H1 (cell line): ENCODE results near the gene URM1. TPM values are rescaled to one million over a fixed set of nuclear protein-coding genes. Genes with fewer than 3 reads are reported as not detected.

Experiments used
- CTCF ChIA-PET: fragments of 300-600 bp; sonication (Branson Sonifier 250); formaldehyde crosslinking; loops from one replicate; lab custom pipeline; 2021; ENCODE audit not compliant: partially characterized antibody; lab: Charles Lee
- POLR2A ChIA-PET: fragments of 300-600 bp; sonication (Branson Sonifier 250); formaldehyde crosslinking; loops from one replicate; lab custom pipeline; 2021; ENCODE audit warnings: inconsistent platforms; ENCODE audit not compliant: partially characterized antibody; lab: Charles Lee
- DNase-seq, 2 experiments: peaks; one replicate each; pipeline versions ENCODE4 v3.0.0 to v3.0.0-alpha.2; 2010 to 2022; ENCODE audit warnings: low spot score in 2 of 2, low read depth in 1 of 2, mixed read lengths in 1 of 2
- FAIRE-seq: peaks from 2 replicates; lab custom pipeline; 2011; peaks lifted over from hg19 to GRCh38; lab: Jason Lieb, UNC
- H2AFZ ChIP-seq: 2 replicates; pipeline ENCODE4 v1.8.1; 2012; ENCODE audit warnings: low read length, inconsistent platforms
- H2AK5ac ChIP-seq: 2 replicates; pipeline ENCODE4 v1.6.1; 2013; ENCODE audit warnings: low read depth, low read length
- H2BK120ac ChIP-seq: replicated peaks from 2 replicates; pipeline ENCODE3; 2013; ENCODE audit warnings: low read depth, low read length, inconsistent platforms
- H2BK12ac ChIP-seq: 2 replicates; pipeline ENCODE4 v1.6.1; 2013; ENCODE audit warnings: low read depth, low read length
- H2BK15ac ChIP-seq: 2 replicates; pipeline ENCODE4 v1.6.1; 2013; ENCODE audit warnings: low read length
- H2BK20ac ChIP-seq: 2 replicates; pipeline ENCODE4 v1.6.1; 2013; ENCODE audit warnings: low read length
- H2BK5ac ChIP-seq: 2 replicates; pipeline ENCODE4 v1.6.1; 2013; ENCODE audit warnings: low read depth, low read length
- H3K14ac ChIP-seq: 2 replicates; pipeline ENCODE4 v1.6.1; 2013; ENCODE audit warnings: inconsistent platforms; ENCODE audit not compliant: insufficient read length
- H3K18ac ChIP-seq: 2 replicates; pipeline ENCODE4 v1.6.1; 2013; ENCODE audit warnings: low read length; ENCODE audit errors: extremely low read depth
- H3K23ac ChIP-seq: 2 replicates; pipeline ENCODE4 v1.6.1; 2013; ENCODE audit warnings: inconsistent platforms; ENCODE audit not compliant: insufficient read length
- H3K23me2 ChIP-seq: 2 replicates; pipeline ENCODE4 v1.6.1; 2013; ENCODE audit warnings: low read depth, low read length
- H3K27ac ChIP-seq: 2 replicates; pipeline ENCODE4 v1.6.1; 2011; ENCODE audit warnings: low read depth, low read length, inconsistent platforms
- H3K27me3 ChIP-seq, 4 experiments: replicated peaks in 1 of 4; 1 replicate in 1 of 4; 2 replicates in 3 of 4; pipeline versions ENCODE4 v1.6.1 to v1.8.1; 2011 to 2013; ENCODE audit warnings: low read length in 3 of 4, mild to moderate bottlenecking in 3 of 4, inconsistent platforms in 2 of 4, mixed read lengths in 2 of 4, moderate library complexity in 1 of 4; ENCODE audit not compliant: control insufficient read depth in 3 of 4, insufficient read depth in 3 of 4; ENCODE audit errors: extremely low read depth in 1 of 4
- H3K36me3 ChIP-seq, 4 experiments: 2 replicates each; pipeline versions ENCODE4 v1.6.1 to v1.8.1; 2011 to 2013; ENCODE audit warnings: mild to moderate bottlenecking in 4 of 4, low read length in 3 of 4, moderate library complexity in 2 of 4, control low read depth in 1 of 4, inconsistent platforms in 1 of 4; ENCODE audit not compliant: insufficient read depth in 4 of 4, control insufficient read depth in 2 of 4
- H3K4ac ChIP-seq: replicated peaks from 2 replicates; pipeline ENCODE3; 2013; ENCODE audit warnings: low read length, low read depth, mixed read lengths, inconsistent platforms; ENCODE audit not compliant: insufficient read length
- H3K4me1 ChIP-seq, 4 experiments: replicated peaks in 1 of 4; 1 replicate in 1 of 4; 2 replicates in 3 of 4; pipeline versions ENCODE4 v1.6.1 to v1.8.1; 2011 to 2013; ENCODE audit warnings: low read length in 3 of 4, inconsistent platforms in 2 of 4, mixed read lengths in 1 of 4; ENCODE audit not compliant: insufficient read depth in 4 of 4, control insufficient read depth in 3 of 4
- H3K4me2 ChIP-seq, 2 experiments: 2 replicates each; pipeline versions ENCODE4 v1.6.1 to v1.8.1; 2011 to 2013; ENCODE audit warnings: low read depth in 2 of 2, low read length in 2 of 2, control low read depth in 1 of 2, inconsistent platforms in 1 of 2, mild to moderate bottlenecking in 1 of 2; ENCODE audit not compliant: insufficient read depth in 1 of 2
- H3K4me3 ChIP-seq, 4 experiments: fragments of 200-600, 300-600 bp in 1 of 4; sonication (generic), shearing (Covaris generic), sonication (Bioruptor Twin) in 1 of 4; 2 replicates each; pipeline versions ENCODE4 v1.5.1 to v1.8.1; 2011 to 2016; ENCODE audit warnings: low read length in 4 of 4, low read depth in 3 of 4, control low read depth in 2 of 4, inconsistent platforms in 2 of 4, mild to moderate bottlenecking in 2 of 4, mixed read lengths in 1 of 4, moderate library complexity in 1 of 4; ENCODE audit not compliant: insufficient read depth in 2 of 4; ENCODE audit errors: extremely low read depth in 1 of 4
- H3K56ac ChIP-seq: replicated peaks from 2 replicates; pipeline ENCODE3; 2013; ENCODE audit warnings: low read depth, mild to moderate bottlenecking, mixed read lengths, low read length, inconsistent platforms; ENCODE audit not compliant: insufficient read length
- H3K79me1 ChIP-seq: 2 replicates; pipeline ENCODE4 v1.6.1; 2013; ENCODE audit warnings: low read depth, low read length, control low read depth
- H3K79me2 ChIP-seq, 2 experiments: 2 replicates each; pipeline versions ENCODE4 v1.6.1 to v1.8.1; 2012 to 2013; ENCODE audit warnings: low read length in 2 of 2, mild to moderate bottlenecking in 2 of 2, inconsistent platforms in 1 of 2; ENCODE audit not compliant: insufficient read depth in 2 of 2, control insufficient read depth in 1 of 2
- H3K9ac ChIP-seq, 4 experiments: replicated peaks in 1 of 4; 1 replicate in 1 of 4; 2 replicates in 3 of 4; pipeline versions ENCODE4 v1.6.1 to v1.8.1; 2011 to 2013; ENCODE audit warnings: low read depth in 3 of 4, low read length in 3 of 4, control low read depth in 2 of 4, mild to moderate bottlenecking in 2 of 4, moderate library complexity in 2 of 4, inconsistent platforms in 1 of 4; ENCODE audit errors: extremely low read depth in 1 of 4
- H3K9me3 ChIP-seq, 2 experiments: 2 replicates each; pipeline versions ENCODE4 v1.6.1 to v1.8.1; 2012 to 2013; ENCODE audit warnings: mild to moderate bottlenecking in 2 of 2, moderate library complexity in 2 of 2, control low read depth in 1 of 2, inconsistent platforms in 1 of 2, low read depth in 1 of 2, low read length in 1 of 2, mixed read lengths in 1 of 2; ENCODE audit not compliant: insufficient read depth in 2 of 2
- H4K20me1 ChIP-seq, 2 experiments: replicated peaks in 1 of 2; 2 replicates each; pipeline versions ENCODE3 to v1.8.1; 2011 to 2013; ENCODE audit warnings: inconsistent platforms in 2 of 2, low read length in 2 of 2, mild to moderate bottlenecking in 1 of 2; ENCODE audit not compliant: insufficient read depth in 2 of 2, control insufficient read depth in 1 of 2
- H4K5ac ChIP-seq: 2 replicates; pipeline ENCODE4 v1.6.1; 2013; ENCODE audit warnings: low read length, low read depth, mixed read lengths, inconsistent platforms; ENCODE audit not compliant: insufficient read length
- H4K8ac ChIP-seq: 2 replicates; pipeline ENCODE4 v1.8.0; 2013; ENCODE audit warnings: mild to moderate bottlenecking, moderate library complexity, low read length, inconsistent platforms; ENCODE audit not compliant: insufficient read depth; ENCODE audit errors: extremely low read depth
- H4K91ac ChIP-seq: replicated peaks from 2 replicates; pipeline ENCODE3; 2013; ENCODE audit warnings: low read length, mixed read lengths, inconsistent platforms; ENCODE audit not compliant: insufficient read length
- BACH1 ChIP-seq: IDR thresholded peaks from 2 replicates; pipeline ENCODE4 v1.6.1; 2012; ENCODE audit warnings: low read length, improper control_type of control experiment
- EP300 ChIP-seq, 2 experiments: IDR thresholded peaks; 1 replicate in 1 of 2; 2 replicates in 1 of 2; pipeline ENCODE4 v1.6.1; 2011 to 2012; ENCODE audit warnings: low read depth in 2 of 2, low read length in 2 of 2, mild to moderate bottlenecking in 2 of 2, borderline replicate concordance in 1 of 2, inconsistent platforms in 1 of 2, moderate library complexity in 1 of 2
- GABPA ChIP-seq: IDR thresholded peaks from 2 replicates; pipeline ENCODE4 v1.6.1; 2011; ENCODE audit warnings: mild to moderate bottlenecking, low read length, moderate library complexity, borderline replicate concordance; ENCODE audit not compliant: insufficient read depth
- JUN ChIP-seq: IDR thresholded peaks from 2 replicates; pipeline ENCODE4 v1.6.1; 2011; ENCODE audit warnings: low read depth, mild to moderate bottlenecking, improper control_type of control experiment, low read length
- POLR2A ChIP-seq, 2 experiments: IDR thresholded peaks; 1 replicate in 1 of 2; 2 replicates in 1 of 2; pipeline ENCODE4 v1.6.1; 2011; ENCODE audit warnings: low read depth in 2 of 2, low read length in 2 of 2, mild to moderate bottlenecking in 2 of 2; ENCODE audit errors: control extremely low read depth in 1 of 2
- RBBP5 ChIP-seq: IDR thresholded peaks from 2 replicates; pipeline ENCODE4 v1.7.1; 2012; ENCODE audit warnings: low read depth, mild to moderate bottlenecking, inconsistent platforms, low read length, moderate library complexity, borderline replicate concordance
- RFX5 ChIP-seq: IDR thresholded peaks from 2 replicates; pipeline ENCODE4 v1.6.1; 2011; ENCODE audit warnings: low read depth, low read length, improper control_type of control experiment, borderline replicate concordance
- SIX5 ChIP-seq: IDR thresholded peaks from 2 replicates; pipeline ENCODE4 v1.6.1; 2011; ENCODE audit warnings: mild to moderate bottlenecking, low read depth, low read length
- WGBS, 2 experiments: shearing (Covaris generic) in 1 of 2; methylation state at CpG; one replicate each; pipeline versions ENCODE4 v1.1.6 to v1.1.7; 2013 to 2015; ENCODE audit warnings: low lambda C conversion rate in 2 of 2, mixed read lengths in 2 of 2, inconsistent platforms in 1 of 2, low coverage in 1 of 2, missing lambda C conversion rate in 1 of 2; ENCODE audit not compliant: insufficient replicate concordance in 2 of 2, insufficient coverage in 1 of 2, insufficient read length in 1 of 2; ENCODE audit errors: extremely low coverage in 1 of 2, missing lambda C conversion rate in 1 of 2; 5-methylcytosine and 5-hydroxymethylcytosine counted together
- polyA plus RNA-seq, 7 experiments: library from polyadenylated mRNA; depleted of rRNA in 3 of 7; stranded (reverse) in 5 of 7; unstranded in 2 of 7; fragments of >200 nt in 5 of 7; fragments of 200-250 nt in 2 of 7; gene quantifications; 1 replicate in 5 of 7; 2 replicates in 1 of 7; 4 replicates in 1 of 7; pipeline versions ENCODE4 v1.2.1 to v1.2.3, GENCODE V29; 2011 to 2013; ENCODE audit warnings: missing spikeins in 2 of 7, mixed read lengths in 2 of 7
- total RNA-seq: library from RNA; stranded (reverse); fragmentation: NEBNext Ultra II Directional; extraction: Animal tissue kit (Norgen Biotek cat#: 25700); gene quantifications from 2 replicates; pipeline ENCODE4 v1.2.1, GENCODE V29; 2021

URM1 gene
- total and polyA plus RNA-seq, 2 of the 8 experiments (the other 6 are each of a cell fraction or from before 2014, with no cell fraction given): 58.3 to 62.3 TPM

GRCh38 chr9:128396970-128397613 is 25.9 kb downstream of the URM1 start:
- H3K4me1 ChIP-seq: peaks cover 9 to 28% (median 21%) of the 10 kb centered on the region in 4 experiments
- DNase-seq (peak in 1 of 2 experiments; percentile 57), FAIRE-seq (peak; percentile 81)
- no peak overlapping the region for H3K18ac ChIP-seq
- H3K23ac ChIP-seq: no peak overlapping the region
- H3K36me3 ChIP-seq: no peaks in the 10 kb centered on the region
- H2BK120ac ChIP-seq: no peak overlapping the region
- no peak overlapping the region for H2BK5ac ChIP-seq
- H3K4me3 ChIP-seq: no peak overlapping the region
- peaks cover 14 to 31% of the 10 kb centered on the region in 2 experiments for H4K20me1 ChIP-seq
- peak overlapping the region; percentile 10 to 17; a peak in 2 of 4 replicates for H3K4me2 ChIP-seq
- peaks cover 85 to 100% (median 96%) of the 10 kb centered on the region in 4 experiments for H3K27me3 ChIP-seq
- ChIA-PET POLR2A (interaction anchor here (0.7 to 13.1 kb wide), 6 partner anchors 10 to 34 kb away, joined by 3 to 92 read pairs (median 14); partner anchors contain the start of genes CERCAM and URM1), CTCF (interaction anchor here (1.1 to 21.9 kb wide), 9 partner anchors 10 to 145 kb away, joined by 3 to 323 read pairs (median 7); partner anchors contain the start of gene URM1)
- H2BK20ac ChIP-seq: no peak overlapping the region
- H3K79me2 ChIP-seq: no peaks in the 10 kb centered on the region
- H4K5ac ChIP-seq: no peak overlapping the region
- peaks cover 5% of the 10 kb centered on the region for H3K23me2 ChIP-seq
- no peak overlapping the region; the same call in none of the 2 replicates for H4K8ac ChIP-seq
- H3K56ac ChIP-seq: no peak overlapping the region
- no peaks in the 10 kb centered on the region for H3K9me3 ChIP-seq
- H2BK15ac ChIP-seq: no peak overlapping the region
- H3K9ac ChIP-seq: no peak overlapping the region
- H3K27ac ChIP-seq: no peak overlapping the region
- no peaks in the 10 kb centered on the region for H3K79me1 ChIP-seq
- H2BK12ac ChIP-seq: no peak overlapping the region
- no peak overlapping the region for H2AK5ac ChIP-seq
- H4K91ac ChIP-seq: no peak overlapping the region
- H3K14ac ChIP-seq: no peak overlapping the region
- H3K4ac ChIP-seq: no peak overlapping the region
- WGBS, 2 experiments: 12% methylated on average over 19 of the region's 19 CpGs; no CpG with 5 or more reads in 1 of the 2 experiments
- H2AFZ ChIP-seq: no peak overlapping the region
- TF ChIP-seq RFX5 (no peak), GABPA (no peak), SIX5 (no peak), JUN (no peak), POLR2A (IDR thresholded peaks at IDR 0.05; ENCODE audit: control extremely low read depth in 1 of 2, low read depth in 2 of 2, low read length in 2 of 2) (no peak), RBBP5 (no peak), BACH1 (no peak), EP300 (IDR thresholded peaks at IDR 0.05; ENCODE audit: borderline replicate concordance in 1 of 2, low read depth in 2 of 2, low read length in 2 of 2) (peak in 1 of 2 experiments; percentile 43; a peak in 1 of 3 replicates)
